NCI-H187 (cell line): Measurements from ENCODE around the gene CGN.
A peak's percentile ranks its signal among the peaks of the same experiment; 100 is the strongest.
"Not testable (repeated sequence)": the region's sequence is repeated elsewhere in the genome, so short reads cannot be mapped to it uniquely, and the experiment has no call there.

ENCODE experiments used
- DNase-seq, 2 experiments: peaks; one replicate each; lab custom pipeline; 2025; lab: John Stamatoyannopoulos, UW

Gene CGN

DNA sequence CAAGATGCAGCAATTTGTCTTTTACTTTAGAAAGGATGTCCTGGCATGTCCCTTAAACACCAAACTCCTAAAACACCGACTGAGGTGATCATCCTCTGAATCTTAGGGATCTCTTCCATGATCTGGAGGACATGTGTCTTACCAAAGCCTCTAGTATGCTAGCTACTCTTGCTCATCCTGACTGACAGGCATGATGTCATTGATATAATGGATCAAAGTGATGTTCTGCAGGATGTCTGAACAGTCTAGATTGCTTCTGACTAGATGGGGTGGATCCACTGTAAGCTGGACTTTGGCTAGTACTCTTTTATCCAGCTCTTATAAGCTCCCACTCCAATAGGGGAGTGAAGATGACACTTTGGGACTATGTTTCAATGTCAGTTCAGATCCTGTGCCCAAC, 11.3 kb upstream of the CGN start:
- no peak for DNase-seq

- DNase-seq, result no peak
Measured at GRCh38 chr1:151501474-151501873, 9.7 kb upstream of the CGN start.

DNA sequence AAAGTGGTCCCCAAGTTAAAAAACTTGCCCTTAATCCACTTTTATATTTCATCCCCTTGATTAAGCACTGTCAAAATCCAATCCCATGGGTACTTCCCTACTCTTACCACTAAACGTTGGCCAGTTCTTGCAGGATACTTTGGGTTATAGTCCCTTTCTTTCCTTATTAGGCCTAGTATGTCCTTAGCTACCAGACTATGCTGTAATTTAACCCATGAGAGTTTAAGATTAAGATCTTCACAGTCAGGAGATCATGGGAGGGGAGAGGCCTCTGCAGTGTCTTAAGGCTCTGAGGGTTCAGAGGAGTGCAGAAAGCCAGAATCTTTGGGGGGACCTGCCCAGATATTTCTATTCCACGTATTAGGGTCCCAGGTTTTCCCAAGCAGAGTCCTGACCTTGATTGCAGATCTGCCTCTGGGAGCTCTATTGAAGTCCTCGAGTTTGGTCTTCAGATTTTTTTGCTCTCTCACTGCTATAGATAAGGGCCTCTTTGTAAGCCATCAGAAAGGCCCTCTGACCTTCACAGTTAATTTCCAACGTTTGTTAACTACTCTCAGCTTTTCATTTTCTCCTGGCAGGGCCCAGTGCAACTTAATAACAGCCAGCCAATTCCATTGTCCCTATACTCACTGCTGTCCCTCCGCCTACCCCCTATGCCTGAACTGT, 9.0 kb upstream of the CGN start:
- no peak for DNase-seq

- DNase-seq, result no peak
Measured at GRCh38 chr1:151502859-151503780, 8.1 kb upstream of the CGN start.

DNA sequence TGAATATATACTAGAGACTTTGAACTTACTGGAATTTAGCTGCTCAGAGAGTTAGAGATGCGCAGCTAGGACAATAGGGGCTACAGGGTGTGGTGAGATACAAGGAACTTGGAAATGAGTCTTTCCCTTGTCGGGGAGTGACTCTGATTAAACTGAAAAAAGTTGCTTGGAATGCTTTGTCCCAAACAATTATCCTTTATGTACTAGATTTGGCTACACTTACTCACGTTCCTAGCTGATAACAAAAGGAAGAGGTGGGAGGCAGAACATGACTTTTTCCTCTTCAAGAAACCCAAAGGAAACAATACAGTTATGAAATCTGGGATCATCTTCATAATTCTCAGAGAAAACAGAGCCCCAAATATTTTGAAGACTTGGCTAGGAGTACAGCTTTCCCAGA, 6.9 kb upstream of the CGN start:
- DNase-seq, result no peak

GRCh38 chr1:151504759-151505158, 6.4 kb upstream of the CGN start:
- DNase-seq, result no peak

DNA sequence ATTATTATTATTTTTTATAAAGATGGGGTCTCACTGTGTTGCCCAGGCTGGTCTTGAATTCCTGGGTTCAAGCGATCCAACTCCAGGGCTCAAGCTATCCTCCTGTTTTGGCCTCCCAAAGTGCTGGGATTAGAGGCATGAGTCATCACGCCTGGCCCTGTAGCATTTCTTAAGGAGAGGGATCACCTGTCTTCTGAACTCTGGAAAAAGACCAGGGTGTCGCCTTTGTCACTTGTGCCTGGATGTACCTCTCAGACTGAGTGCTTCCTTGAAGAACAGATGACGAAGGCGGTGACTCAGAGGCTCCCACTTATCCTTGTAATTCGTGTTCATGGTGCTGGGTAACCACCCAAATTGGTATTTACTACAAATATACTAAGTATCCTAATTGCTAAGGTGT, 2.4 kb upstream of the CGN start:
- DNase-seq, result no peak

DNA sequence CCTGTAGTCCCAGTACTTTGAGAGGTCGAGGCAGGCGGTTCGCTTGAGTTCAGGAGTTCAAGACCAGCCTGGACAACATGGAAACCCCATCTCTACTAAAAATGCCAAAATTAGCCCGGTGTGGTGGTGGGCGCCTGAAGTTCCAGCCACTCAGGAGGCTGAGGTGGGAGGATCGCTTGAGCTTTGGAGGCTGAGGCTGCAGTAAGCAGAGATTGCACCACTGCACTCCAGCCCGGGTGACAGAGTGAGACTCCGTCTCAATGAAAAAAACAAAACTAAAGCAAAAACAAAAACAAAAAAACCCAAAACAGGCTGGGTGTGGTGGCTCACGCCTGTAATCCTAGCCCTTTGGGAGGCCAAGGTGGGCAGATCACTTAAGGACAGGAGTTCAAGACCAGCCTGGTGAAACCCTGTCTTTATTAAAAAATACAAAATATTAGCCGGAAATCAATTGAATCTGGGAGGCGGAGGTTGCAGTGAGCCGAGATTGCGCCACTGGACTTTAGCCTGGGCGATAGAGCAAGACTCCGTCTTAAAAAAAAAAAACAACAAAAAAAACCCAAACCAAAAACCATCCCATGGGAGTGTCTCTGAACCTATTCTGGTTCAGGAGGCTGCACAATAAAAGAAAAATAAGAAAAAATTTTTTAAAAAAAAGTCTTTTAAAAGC, 1.7 kb upstream of the CGN start:
- DNase-seq, result no peak

GRCh38 chr1:151510020-151510405, 1.2 kb upstream of the CGN start:
- no peak for DNase-seq

- no peak for DNase-seq
Measured at GRCh38 chr1:151510614-151510956, 602 bp upstream of the CGN start.

DNA sequence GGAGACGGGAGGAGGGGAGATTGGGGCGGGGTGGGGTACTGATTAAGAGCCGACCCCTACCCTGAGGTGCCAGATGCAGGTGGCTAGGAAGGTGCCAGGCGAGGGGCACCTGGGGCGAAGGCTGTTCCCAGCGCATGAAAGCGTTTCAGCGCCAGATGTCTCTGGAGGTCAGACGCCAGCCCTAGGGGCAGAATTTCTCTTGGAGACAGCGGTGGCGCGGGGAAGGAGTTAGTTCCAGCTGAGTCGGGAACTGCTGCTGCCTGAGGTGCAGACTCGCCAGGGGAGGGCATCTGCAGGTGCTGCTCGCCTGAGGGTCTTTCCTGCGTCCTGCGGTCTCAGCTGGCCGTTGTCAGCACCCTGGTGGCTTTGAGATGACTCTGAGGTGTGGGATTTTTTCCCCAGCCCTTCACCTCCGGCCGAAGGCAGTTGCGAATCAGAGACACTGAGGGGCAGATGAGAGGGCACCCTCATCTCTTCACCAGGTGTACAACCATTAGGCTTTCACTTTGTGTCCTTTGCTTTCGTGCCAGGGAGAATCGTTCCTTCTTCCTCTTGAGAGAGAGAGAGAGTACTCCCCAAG, 539 bp downstream of the CGN start:
- DNase-seq, result peak; percentile 26 to 68

GRCh38 chr1:151512326-151512725, 1.1 kb downstream of the CGN start:
- no peak for DNase-seq

DNA sequence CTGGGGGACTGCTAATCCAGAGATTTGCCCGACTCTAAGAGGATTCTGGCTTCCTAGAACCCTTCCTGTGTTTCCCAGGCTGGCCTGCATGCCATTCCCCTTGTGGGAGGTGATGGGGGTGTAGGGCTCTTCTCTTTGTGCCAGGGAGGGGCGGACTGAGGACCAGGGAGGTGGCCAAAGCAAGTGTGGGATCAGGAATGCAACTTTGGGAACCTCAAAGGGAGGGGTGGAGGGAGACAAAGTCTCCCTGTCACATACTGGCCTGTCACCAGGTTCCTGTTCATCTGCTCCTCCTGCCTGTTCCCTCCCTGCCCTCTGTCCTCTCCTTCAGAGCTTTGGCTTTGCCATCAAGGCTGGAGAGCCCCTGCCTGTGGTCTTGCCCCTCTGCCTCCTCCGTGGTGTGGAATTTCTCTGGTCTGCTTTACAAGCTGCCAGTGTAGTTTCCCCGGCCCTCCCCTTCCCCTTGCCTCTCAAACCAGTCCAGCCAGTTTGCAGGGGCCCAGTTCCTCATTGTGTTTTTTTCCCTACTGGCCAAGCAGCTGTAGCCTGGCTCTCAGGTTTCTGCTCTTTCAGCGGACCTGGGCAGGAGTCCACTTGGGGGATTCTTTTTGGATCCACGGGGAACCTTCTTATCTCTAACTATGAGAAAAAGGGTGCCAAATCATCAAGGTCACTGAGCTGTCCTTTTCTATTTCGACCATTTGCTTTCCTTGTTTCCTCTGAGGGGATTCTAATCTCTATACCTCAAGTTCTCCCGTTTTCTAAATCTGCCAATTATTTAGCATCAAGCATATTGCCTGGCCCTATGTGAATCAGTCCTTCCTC, 1.8 kb downstream of the CGN start:
- DNase-seq, result no peak

DNA sequence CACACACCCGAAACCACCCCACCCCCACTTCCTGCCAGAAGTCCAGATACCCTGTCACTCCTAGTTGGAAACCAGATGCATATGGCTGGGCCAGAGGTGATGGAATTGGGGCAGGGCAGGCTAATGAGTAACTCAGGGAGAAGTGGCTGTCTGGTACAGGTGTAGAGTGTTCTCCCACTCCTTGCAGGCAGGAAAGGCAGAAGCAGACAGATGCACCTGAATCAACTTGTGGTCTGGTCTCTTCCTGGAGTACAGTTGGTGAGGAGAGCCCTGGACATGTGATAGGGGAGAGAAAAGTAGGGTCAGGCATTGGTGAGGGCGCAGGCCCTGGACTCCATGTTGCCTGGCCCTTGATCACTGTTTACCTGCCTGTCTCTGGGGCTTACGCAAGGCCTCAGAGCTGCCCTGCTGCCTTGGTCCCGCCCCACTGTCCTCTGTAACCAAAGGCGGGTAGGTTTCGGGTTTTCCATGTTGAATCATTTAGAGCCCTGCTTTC, 2.5 kb downstream of the CGN start:
- DNase-seq, result no peak

DNA sequence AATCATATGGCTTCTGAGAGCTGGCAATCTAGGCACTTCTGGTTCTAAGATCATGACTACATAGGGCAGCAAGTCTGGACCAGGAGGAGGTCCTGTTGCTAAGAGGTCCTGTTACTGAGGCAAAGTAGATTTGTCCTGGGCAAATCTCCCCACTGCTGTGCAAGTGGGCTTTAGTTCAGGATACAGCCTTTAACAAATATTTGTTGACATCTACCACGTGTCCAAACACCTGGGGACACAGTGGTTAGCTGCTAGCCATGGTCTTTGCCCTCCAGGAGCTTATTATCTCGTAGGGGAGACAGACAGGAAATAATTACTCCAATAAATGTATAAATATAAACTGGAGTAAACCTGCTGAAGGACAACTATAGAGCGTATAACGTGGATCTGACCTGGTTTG, 3.2 kb downstream of the CGN start:
- DNase-seq, result no peak

DNA sequence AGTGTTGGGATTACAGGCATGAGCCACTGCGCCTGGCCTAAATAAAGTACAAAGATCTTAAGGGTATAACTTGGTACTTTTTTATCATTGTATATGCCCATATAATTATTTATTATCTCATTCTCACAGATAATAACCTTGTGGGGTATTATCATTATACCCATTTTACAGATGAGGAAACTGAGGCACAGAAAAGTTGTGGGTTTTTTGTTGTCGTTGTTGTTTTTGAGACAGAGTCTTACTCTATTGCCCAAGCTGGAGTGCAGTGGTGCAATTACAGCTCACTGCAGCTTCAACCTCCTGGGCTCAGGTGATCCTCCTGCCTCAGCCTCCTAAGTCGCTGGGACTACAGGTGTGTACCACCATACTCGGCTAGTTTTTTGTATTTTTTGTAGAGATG, 4.1 kb downstream of the CGN start:
- DNase-seq, result no peak

DNA sequence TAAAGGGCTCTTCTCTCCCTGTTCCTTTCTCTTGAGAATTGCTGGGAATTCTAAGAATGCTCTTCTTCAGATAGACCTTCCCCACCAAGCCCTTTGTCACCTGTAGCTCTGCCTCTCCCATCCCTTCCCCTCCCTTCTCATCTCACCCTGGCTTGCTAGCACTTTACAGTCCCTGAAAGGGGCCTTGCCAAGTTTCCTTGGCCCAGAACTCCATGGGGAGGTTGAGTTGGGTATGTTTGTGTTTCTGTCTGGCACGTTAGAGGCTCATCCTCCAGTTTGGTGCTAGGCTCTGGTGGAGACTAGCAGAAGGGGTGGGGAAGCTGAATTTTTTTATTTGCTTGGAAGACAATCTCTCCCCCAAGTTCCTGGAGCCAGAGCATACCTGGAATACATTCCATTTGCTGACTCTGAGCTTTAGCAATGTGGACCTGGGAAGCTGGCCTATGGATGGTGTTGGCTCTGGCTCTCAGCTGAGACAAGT, 4.9 kb downstream of the CGN start:
- no peak for DNase-seq

GRCh38 chr1:151518431-151518830, 7.2 kb downstream of the CGN start:
- DNase-seq, result no peak

DNA sequence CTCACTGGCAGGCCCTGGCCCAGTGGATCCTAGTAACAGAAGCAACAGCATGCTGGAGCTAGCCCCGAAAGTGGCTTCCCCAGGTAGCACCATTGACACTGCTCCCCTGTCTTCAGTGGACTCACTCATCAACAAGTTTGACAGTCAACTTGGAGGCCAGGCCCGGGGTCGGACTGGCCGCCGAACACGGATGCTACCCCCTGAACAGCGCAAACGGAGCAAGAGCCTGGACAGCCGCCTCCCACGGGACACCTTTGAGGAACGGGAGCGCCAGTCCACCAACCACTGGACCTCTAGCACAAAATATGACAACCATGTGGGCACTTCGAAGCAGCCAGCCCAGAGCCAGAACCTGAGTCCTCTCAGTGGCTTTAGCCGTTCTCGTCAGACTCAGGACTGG, 7.7 kb downstream of the CGN start:
- DNase-seq, result no peak

DNA sequence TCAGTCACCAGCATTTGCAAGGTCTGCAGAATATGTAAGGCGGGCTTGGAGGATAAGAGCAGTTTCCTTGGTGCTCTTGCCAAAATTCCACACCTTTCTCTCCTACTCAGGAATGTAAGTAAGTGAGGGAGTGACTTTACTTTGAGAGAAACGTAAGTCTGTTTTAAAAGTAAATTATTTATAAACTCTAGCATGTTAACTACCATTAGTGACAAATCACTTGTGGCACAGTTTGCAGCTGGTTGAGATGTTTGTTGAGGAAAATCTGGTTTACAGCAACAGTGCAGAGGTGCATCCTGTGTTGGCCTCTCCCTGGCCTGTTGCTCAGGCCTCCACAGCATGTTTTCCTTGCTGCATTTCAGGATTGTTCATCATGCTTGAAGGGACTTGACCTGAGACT, 8.5 kb downstream of the CGN start:
- DNase-seq, result no peak

DNA sequence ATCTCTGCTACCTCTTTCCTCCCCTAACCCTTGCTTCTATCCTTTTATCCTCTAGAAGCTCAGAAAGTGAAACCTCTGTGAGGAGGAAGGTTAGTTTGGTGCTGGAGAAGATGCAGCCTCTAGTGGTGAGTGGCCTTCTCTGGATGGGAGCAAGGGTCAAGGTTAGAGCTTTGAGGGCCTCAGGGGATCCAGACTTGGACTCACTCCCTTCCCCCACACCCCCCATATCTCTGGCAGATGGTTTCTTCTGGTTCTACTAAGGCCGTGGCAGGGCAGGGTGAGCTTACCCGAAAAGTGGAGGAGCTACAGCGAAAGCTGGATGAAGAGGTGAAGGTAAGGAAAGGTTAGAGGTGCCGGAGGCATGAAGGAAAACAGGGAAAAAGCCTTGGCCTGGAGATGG, 9.2 kb downstream of the CGN start:
- DNase-seq, result no peak

DNA sequence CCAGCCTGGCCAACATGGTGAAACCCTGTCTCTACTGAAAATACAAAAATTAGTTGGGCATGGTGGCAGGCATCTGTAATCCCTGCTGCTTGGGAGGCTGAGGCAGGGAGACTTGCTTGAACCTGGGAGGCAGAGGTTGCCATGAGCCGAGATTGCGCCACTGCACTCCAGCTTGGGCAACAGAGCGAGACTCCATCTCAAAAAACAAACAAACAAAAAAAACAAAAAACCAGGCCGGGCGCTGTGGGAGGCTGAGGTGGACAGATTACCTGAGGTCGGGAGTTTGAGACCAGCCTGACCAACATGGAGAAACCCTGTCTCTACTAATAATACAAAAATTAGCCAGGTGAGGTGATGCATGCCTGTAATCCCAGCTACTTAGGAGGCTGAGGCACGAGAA, 11.2 kb downstream of the CGN start:
- DNase-seq, result not testable (repeated sequence)
